Tibial artery (tissue), 4 donors: ENCODE results near the gene TCEAL6.

ENCODE experiments used
- DNase-seq, 2 donors: peaks; one replicate each; pipeline ENCODE4 v3.0.0-alpha.2; 2019
- H3K27ac ChIP-seq, 2 donors: fragments of 200-600 bp; sonication (generic) in 1 of 2; 1 replicate in 1 of 2; 2 replicates in 1 of 2; pipeline ENCODE4 v1.5.1; 2018 to 2019; ENCODE audit warnings: mild to moderate bottlenecking in 1 of 2
- H3K27me3 ChIP-seq, 2 donors: fragments of 200-600 bp; sonication (generic) in 1 of 2; one replicate each; pipeline versions ENCODE4 v1.5.1 to v1.6.0; 2016 to 2019
- H3K36me3 ChIP-seq, 3 donors: fragments of 200-600 bp; sonication (generic) in 2 of 3; one replicate each; pipeline ENCODE4 v1.5.1; 2016 to 2019; ENCODE audit warnings: mild to moderate bottlenecking in 2 of 3
- H3K4me1 ChIP-seq, 4 donors: fragments of 200-600 bp; sonication (generic) in 2 of 4; 1 replicate in 3 of 4; 2 replicates in 1 of 4; pipeline ENCODE4 v1.5.1; 2016 to 2019
- H3K4me3 ChIP-seq, 2 donors: fragments of 200-600 bp; sonication (generic) in 1 of 2; 1 replicate in 1 of 2; 2 replicates in 1 of 2; pipeline ENCODE4 v1.5.1; 2018 to 2019; ENCODE audit warnings: mild to moderate bottlenecking in 2 of 2
- H3K9me3 ChIP-seq, 3 donors: fragments of 200-600 bp; sonication (generic) in 1 of 3; one replicate each; pipeline ENCODE4 v1.5.1; 2016 to 2019
- CTCF ChIP-seq, 2 experiments: fragments of 200-600 bp in 1 of 2; fragments of 450-650 bp in 1 of 2; IDR thresholded peaks; one replicate each; pipeline ENCODE4 v1.5.1; 2017 to 2019; ENCODE audit warnings: antibody characterized with exemption in 2 of 2, mild to moderate bottlenecking in 1 of 2, moderate library complexity in 1 of 2
- intact Hi-C: fragments of 100-400 bp; cut with DNase I; formaldehyde crosslinking; loops from one replicate; pipeline ENCODE4 v1.15.0; 2023; ENCODE audit warnings: low total_unique reads

The TCEAL6 gene

GRCh38 chrX:102113367-102113766, 28.9 kb downstream of the TCEAL6 start:
- TF ChIP-seq CTCF (IDR thresholded peaks at IDR 0.05), result no peak
- H3K27ac ChIP-seq, result no peak overlapping the region
- no peaks in the 10 kb centered on the region for H3K27me3 ChIP-seq
- no peaks in the 10 kb centered on the region for H3K36me3 ChIP-seq
- no peak overlapping the region for H3K4me3 ChIP-seq
- peaks cover 0 to 7% (median 6%) of the 10 kb centered on the region in 3 donors for H3K9me3 ChIP-seq
- intact Hi-C loops, result no loop called here
- H3K4me1 ChIP-seq, result no peaks in the 10 kb centered on the region
- no peak for DNase-seq
